Loucy (cell line): ENCODE data around the gene LSR.

Experiments used
- EZH2phosphoT487 ChIP-seq: fragments of 200-600 bp; IDR thresholded peaks from 2 replicates; pipeline ENCODE4 v1.6.1; 2018; ENCODE audit warnings: antibody characterized with exemption, mild to moderate bottlenecking, moderate library complexity, borderline replicate concordance
- TF ChIP-seq, protein P1 (sequence below): fragments of 200-600 bp; sonication (generic); conservative IDR thresholded peaks from 2 replicates; pipeline ENCODE4 v1.5.1; 2014; ENCODE audit warnings: mild to moderate bottlenecking, antibody characterized with exemption, low read length

DNA sequence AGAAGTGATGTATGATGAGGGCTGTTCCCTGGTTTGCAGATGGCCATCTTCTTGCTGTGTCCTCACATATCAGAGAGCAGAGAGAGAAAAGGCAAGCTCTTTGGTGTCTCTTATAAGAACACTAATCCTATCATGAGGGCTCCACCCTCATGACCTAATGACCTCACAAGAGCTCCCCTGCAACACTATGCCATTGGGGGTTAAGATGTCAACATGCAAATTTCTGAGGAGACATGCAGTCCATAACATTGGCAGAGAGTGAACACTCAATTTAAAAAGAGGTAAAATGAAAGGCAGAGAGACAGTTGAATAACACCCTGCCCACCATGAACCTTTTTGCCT, 31.2 kb upstream of the LSR start:
- TF ChIP-seq, protein P1, sequence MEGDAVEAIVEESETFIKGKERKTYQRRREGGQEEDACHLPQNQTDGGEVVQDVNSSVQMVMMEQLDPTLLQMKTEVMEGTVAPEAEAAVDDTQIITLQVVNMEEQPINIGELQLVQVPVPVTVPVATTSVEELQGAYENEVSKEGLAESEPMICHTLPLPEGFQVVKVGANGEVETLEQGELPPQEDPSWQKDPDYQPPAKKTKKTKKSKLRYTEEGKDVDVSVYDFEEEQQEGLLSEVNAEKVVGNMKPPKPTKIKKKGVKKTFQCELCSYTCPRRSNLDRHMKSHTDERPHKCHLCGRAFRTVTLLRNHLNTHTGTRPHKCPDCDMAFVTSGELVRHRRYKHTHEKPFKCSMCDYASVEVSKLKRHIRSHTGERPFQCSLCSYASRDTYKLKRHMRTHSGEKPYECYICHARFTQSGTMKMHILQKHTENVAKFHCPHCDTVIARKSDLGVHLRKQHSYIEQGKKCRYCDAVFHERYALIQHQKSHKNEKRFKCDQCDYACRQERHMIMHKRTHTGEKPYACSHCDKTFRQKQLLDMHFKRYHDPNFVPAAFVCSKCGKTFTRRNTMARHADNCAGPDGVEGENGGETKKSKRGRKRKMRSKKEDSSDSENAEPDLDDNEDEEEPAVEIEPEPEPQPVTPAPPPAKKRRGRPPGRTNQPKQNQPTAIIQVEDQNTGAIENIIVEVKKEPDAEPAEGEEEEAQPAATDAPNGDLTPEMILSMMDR = no peak
- TF ChIP-seq EZH2phosphoT487 = no peak
